GM18499 (cell line): ENCODE results near the gene PNPLA7.
"Not testable (repeated sequence)": the region's sequence is repeated elsewhere in the genome, so short reads cannot be mapped to it uniquely, and the experiment has no call there.

ENCODE experiments used
- ATAC-seq: cut with Tn5 transposase; IDR thresholded peaks from one replicate; pipeline ENCODE4 v1.9.1; 2021; ENCODE audit warnings: moderate number of reproducible peaks; ENCODE audit not compliant: insufficient read depth, unreplicated experiment

Gene PNPLA7

DNA sequence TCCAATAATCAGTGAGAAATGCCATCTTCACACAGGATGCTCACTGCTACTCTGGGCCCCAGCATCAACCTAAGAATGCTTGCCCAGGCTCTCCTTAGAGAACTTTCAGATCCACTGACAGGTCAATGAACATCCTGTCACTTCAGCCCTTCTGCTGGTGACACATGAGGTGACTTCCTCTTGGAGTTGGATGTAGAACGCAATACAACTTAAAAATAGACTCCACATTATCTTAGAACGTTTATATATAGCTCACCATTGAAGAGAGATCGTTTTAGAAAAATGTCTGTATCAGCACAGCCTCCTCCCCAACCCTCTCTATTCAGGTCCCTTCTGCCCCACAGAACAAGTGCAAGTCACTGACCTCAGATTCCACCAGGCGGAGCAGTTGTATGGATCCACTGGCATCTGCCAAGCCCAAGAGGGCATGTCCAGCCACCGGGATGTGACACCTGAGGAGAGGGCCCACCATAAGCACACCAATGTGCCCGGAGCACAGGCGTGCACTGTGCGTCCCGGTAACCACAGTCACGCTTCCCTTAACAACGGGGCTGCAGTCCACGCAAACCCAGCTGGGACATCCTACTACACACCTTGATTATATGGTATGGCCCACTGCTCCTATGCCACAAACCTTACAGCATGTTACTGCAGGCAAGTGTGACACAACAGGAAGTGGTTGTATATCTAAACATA lies 25.7 kb upstream of the PNPLA7 start:
- no peak for ATAC-seq

DNA sequence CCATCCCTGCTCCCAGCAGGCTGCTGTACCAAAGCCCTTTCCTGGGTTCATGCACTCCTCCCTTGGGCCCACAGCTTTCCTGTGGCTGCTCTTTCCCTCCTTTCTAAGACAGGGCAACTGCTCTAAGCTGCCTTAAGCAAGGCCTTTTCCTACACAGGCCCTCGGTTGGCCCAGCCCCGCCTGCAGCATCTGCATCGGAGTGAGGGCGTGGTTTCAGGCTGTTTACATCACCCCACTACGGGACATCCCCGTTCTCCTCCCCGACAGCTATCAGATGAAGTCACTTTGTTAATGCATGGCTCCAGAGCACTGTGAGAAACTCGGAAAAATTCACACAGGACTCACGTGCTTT lies 25.1 kb upstream of the PNPLA7 start:
- no peak for ATAC-seq

DNA sequence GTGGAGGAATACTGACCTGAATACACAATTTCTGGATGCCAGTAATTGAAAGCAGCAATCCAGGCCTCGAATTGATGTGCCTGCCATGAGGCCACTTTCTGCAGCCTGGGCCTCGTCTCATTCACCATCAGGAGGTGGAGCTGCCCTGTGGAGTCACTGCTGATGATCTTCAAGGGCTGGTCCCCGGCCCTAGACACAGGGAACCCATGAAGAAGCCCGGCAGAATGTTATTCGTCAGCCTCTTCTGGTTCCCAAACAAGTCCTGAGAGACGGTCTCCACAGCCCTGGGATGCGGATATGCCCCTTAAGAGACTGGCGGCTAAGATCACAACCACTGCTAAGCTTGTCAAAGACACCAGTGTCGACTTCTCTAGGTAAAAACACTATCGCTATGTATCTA lies 24.0 kb upstream of the PNPLA7 start:
- ATAC-seq = no peak

DNA sequence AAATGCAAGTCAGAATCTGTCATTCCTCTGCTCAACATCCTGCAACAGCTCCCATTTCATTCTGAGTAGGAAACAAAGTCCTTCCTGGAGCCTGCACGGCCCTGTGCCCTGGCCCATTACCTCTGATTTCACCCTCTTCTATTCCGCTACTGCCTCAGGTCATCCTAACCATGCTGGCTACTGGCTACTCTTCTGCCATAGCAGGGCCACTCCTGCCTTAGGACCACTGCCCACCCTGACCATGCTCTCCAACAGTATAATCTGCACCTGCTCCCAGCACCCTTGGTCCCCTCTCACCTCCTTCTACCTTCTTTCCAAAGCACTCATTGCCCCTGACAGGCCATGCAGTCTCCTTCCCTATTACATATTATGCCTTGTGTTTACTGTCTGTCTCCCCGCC lies 20.4 kb upstream of the PNPLA7 start:
- no peak for ATAC-seq

DNA sequence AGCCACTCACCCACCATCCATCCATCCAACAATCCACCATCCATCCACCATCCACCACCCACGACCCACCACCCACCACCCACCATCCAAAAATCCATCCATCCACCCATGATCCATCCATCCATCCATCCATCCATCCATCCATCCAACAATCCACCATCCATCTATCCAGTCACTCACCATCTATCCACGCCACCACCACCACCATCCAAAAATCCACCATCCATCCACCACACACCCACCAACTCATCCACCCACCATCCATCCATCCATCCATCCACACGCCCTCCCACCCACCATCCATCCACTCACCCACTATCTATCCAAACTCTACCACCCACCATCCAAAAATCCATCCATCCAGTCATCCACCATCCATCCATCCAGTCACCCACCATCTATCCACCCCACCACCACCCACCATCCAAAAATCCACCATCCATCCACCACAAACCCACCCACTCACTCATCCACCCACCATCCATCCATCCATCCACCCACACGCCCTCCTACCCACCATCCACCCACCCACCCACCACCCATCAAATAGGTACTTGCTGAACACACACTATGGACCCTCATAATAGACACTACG lies 19.5 kb upstream of the PNPLA7 start:
- ATAC-seq = no peak

DNA sequence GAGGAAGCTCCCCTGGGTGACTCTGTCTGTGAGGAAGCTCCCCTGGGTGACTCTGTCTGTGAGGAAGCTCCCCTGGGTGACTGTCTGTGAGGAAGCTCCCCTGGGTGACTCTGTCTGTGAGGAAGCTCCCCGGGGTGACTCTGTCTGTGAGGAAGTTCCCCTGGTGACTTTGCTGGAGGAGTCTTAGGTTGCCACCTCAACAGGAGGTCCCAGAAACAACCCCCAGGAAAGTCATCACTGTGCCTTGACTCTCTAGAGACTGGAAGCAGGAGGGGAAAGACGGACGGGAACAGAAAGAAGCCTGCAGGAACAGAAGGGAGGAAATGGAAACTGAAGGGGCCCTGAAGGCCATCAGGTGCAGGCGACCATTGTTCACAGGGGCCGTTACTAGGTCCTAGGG lies 18.2 kb upstream of the PNPLA7 start:
- not testable (repeated sequence) for ATAC-seq

DNA sequence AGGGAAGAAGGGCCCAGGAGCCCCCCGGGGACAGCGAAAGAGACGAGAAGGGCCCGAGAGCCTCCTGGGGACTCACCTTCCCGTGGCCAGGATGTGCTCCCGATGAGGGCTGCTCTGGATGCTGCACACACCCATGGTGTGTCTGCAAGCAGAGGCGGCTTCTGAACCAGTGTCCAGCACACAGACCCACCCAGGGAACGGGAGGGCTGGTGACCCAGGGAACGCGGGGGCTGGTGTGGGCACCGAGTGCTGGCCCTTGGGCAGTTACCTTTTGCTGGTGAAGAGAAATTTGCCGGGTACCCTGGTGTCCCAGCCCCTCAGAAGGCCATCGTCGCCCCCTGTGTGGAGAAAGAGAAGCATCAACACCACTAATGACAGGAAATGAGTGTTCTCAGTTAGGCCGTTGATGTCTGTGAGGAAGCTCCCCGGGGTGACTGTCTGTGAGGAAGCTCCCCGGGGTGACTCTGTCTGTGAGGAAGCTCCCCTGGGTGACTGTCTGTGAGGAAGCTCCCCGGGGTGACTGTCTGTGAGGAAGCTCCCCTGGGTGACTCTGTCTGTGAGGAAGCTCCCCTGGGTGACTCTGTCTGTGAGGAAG lies 14.7 kb upstream of the PNPLA7 start:
- no peak for ATAC-seq

DNA sequence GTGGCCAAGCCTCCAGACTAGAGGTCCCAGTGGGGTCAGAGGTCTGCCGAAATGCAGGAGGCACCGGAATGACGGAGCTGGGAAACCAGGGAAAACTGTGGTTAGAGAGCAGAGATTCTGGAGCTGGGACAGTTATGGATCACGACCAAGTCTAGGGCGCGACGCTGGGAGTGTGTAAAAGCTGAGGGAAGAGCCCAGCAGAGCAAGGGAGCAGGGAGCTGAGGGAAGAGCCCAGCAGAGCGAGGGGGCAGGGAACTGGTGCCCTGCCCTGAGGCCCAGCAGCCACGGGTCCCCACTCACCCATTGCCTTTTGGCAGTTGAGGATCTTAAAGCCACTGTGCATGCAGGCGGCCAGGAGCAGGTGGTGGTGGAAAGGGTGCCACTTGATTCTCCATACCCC lies 13.9 kb upstream of the PNPLA7 start:
- no peak for ATAC-seq

DNA sequence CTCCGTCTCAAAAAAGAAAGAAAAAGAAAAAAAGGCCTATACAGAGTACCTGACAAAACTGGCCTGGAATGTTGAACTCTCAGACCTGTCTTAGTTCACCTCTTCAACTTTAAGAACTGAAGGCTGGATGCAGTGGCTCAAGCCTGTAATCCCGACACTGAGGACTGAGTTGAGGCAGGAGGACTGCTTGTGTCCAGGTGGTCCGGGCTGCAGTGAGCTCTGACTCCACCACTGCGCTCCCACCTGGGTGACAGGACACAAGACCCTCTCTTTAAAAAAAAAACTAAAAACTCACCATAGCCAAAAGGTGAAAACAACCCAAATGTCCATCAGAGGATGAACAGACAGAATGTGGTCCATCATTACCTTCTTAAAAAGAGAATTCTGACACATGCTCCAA lies 7.9 kb upstream of the PNPLA7 start:
- ATAC-seq = no peak

DNA sequence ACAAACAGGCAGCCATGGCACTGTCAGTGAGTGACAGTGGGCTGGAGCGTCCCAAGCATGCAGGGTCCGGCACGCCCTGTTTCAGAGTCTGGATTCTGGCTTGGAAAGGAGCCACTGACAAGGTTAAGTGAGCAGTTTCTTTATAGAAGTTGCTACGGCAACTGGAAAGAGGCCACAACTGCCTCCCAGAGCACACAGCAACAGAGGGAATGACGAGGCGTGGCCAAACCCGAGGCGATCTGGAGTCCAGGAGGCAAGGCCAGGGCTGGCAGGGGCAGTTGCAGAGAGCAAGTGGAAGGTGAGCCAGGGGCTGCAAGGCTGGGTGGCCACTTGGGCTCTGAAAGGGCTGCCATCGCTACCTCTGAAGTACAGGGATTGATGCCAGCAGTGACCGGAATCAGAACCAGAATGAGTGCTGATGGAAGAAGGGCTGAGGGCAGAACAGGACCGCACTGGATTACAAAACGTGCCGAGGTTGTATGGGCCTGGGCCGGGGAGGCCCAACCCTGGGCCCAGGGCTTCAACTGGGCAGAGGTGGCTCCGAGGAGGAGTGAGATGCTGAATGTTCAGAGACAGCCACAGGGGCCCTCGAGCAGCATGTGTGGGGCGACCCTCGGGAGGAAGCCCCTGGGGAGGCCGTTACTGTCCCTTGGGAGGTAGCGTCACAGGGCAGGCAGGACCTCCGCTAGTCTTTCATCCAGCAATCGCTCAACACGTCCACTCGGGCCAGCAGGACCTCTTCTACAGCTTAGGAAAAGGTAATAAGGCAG lies 6.1 kb upstream of the PNPLA7 start:
- no peak for ATAC-seq

DNA sequence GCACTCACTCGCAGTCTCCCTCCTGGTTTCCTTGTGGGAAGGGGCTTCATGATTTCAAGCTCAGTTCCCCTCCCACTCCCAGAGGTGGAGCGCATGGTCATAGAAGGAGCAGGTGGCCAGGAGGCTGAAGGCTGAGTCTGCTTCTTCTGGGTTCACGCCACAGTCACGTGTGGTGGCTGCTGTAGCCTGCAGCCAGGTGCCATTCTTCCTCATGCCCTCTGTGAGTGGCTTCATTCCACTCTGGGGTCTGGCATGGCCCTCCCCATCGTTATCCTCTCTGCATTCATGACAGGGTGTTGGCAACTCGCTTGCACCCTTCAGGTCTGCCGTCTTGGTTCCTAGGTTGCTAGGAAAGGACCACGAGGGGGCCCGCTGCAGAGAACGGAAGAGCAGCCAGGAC lies 5.0 kb upstream of the PNPLA7 start:
- no peak for ATAC-seq

DNA sequence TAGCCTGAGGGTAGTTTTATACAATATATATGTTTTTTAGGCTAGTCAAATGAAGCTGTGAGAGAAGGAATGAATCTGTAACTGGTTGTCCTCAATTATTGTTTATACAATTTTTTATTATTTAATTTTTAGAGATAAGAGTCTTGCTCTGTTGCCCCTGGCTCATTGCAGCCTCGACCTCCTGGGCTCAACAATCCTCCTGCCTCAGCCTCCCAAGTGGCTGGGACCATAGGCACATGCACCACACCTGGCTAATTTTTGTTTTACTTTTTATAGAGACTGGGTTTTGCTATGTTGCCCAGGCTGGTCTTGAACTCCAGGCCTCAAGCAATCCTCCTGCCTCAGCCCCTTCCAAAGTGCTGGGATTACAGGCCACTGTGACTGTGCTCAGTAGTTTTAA lies 4.1 kb upstream of the PNPLA7 start:
- ATAC-seq = no peak

DNA sequence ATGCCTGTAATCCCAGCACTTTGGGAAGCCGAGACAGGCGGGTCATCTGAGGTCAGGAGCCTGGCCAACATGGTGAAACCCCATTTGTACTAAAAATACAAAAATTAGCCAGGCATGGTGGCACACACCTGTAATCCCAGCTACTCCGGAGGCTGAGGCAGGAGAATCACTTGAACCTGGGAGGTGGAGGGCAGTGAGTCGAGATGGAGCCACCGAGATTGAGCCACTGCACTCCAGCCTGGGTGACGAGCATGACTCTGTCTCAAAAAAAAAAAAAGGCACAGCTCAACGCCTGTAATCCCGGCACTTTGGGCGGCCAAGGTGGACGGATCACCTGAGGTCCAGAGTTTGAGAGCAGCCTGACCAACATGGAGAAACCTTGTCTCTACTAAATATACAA lies 3.5 kb upstream of the PNPLA7 start:
- ATAC-seq = not testable (repeated sequence)

DNA sequence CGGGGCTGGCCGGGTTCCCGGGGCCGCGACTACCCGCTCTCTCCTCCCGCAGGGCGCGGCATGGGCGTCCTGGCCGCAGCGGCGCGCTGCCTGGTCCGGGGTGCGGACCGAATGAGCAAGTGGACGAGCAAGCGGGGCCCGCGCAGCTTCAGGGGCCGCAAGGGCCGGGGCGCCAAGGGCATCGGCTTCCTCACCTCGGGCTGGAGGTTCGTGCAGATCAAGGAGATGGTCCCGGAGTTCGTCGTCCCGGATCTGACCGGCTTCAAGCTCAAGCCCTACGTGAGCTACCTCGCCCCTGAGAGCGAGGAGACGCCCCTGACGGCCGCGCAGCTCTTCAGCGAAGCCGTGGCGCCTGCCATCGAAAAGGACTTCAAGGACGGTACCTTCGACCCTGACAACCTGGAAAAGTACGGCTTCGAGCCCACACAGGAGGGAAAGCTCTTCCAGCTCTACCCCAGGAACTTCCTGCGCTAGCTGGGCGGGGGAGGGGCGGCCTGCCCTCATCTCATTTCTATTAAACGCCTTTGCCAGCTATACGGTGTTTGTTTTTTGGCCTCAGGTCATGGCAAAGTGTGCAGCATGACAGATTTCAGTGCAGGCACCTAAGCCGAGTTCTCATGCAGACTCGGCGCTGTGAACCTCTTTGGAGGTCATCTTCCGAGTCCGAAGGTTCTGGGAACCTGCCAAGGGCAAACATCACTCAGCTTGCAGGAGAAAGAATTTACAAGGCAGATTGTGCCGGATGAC lies 2.0 kb upstream of the PNPLA7 start:
- no peak for ATAC-seq

DNA sequence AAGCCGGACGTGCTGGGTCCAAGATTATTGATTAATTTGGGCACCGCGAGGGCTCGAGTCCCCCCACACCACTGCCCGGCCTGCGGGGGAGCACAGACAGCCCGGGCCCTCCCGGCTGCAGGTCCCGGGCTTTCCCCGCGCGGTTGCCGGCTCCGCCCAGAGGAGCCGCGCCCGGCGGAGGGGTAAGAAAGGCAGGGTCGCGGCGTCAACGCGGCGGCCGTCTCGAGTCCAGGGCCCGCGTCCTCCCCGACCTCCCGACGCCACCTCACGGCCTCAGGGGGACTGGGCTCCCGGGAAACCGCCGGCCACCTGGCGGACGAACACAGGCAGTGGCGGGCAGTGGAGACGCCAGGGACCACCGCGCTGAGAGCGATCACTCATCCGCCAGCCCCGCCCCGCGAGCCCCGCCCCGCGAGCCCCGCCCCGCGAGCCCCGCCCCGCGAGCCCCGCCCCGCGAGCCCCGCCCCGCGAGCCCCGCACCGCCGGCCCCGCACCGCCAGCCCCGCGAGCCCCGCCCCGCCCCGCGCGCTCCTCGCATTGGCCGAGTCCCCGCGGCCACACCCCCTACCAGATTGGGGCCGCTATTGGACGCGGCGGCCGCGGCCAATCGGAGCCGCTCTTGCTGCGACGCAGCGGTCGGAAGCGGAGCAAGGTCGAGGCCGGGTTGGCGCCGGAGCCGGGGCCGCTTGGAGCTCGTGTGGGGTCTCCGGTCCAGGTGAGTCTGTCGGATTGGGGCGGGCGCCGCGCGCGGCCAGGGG lies 1.2 kb upstream of the PNPLA7 start, which contains the start of gene MRPL41:
Gene MRPL41 (plus strand): TSS at position 616 of the 758 bp plus-strand sequence. CDS start 203 bp downstream, outside the sequence.
- ATAC-seq = no peak

DNA sequence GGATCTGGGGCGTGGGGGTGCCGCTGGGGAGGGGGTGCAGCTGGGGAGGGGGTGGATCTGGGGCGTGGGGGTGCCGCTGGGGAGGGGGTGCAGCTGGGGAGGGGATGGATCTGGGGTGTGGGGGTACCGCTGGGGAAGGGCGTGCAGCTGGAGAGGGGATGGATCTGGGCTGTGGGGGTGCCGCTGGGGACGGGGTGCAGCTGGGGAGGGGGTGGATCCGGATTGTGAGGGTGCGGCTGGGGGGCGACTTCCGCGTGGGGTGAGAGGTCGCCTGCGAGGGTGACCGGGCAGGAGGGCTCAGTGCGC lies 709 bp upstream of the PNPLA7 start:
- not testable (repeated sequence) for ATAC-seq

DNA sequence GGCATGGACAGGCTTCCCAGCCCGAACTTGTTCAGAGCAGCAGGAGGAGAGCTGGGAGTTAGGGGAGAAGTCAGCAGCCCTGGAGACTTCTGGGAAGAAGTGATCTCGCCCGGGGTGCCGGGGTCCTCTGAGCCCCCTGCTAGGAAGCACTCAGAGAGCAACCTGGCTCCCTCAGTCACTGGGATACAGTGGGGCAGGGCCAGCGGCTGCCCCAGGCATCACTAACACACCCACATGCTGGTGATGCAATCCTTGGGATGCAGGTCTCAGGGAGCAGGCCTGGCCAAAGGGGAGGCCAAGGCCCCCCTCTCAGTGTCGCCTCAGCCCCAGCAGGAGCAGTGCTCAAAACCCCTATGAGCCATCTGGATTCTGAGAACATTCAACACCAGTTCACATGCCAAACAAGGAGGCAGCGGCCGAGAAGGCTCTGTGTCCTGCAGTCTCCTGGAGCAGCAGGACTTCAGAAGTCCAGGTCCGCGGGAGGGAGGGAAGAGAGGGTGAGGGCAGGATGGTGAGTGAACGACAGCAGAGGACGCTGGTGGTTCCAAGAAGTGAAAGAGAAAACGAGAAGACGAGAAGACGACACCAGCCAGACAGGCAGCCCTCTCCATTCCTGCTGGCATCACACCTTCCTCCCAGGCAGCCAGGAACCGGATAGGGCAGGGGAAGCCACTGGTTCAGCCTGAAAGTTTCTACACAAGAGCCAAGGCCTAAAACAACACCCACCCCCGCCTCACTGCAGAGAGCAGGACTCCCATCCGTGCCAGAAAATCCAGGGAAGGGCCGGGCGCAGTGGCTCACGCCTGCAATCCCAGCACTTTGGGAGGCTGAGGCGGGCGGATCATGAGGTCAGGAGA lies 2.3 kb downstream of the PNPLA7 start:
- no peak for ATAC-seq

DNA sequence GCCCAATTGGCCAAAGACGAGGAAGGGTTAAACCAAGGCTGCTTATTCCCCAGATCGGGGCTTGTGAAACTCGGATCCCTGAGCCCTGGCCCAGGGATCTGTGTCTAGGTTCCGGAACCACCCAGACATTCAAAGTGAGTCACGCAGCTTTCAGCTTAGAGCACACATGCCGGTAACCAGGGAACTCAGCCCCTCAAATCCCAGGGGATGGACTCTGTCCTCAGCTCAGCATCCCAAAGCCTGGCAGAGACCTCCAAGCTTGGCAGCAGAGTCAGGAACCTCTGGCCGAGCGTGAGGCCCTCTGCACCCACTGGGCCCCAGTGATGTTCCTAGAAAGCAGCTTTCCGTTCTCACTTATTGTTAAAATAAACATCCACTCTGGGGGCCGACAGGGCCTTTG lies 5.1 kb downstream of the PNPLA7 start:
- no peak for ATAC-seq

DNA sequence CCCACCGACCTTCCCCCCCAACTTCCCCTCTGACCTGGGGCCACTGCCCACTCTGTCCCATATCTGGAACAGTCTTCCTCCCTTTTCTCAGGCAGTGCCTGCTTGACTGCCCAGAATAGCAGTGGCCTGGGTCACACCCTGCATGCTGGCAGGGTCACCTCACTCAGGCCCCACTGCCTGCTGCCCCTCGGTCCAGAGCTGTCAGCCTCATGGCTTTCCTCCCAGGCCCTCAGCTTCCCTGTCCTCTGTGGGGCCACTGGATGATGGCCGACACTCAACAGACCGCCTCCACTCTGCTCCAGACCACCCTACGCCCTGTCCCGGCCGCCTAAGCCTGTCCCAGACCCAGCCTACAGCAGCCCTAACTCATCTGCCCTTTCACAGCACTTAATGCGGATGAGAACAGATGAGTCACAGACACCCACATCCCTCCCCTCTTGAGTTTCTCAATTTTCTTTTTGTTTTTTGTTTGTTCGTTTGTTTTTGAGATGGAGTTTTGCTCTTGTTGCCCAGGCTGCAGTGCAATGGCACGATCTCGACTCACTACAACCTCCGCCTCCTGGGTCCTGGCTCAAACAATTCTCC lies 5.9 kb downstream of the PNPLA7 start:
- ATAC-seq = no peak
